HEK293 (cell line): ENCODE measurements around the gene GAK.

Source experiments
- CTCF ChIA-PET: fragments of 350-600 bp; formaldehyde crosslinking; extraction: SDS; loops from one replicate; lab custom pipeline; 2021; ENCODE audit warnings: antibody characterized with exemption; lab: Yijun Ruan, JAX
- POLR2A ChIA-PET: fragments of 300-600 bp; formaldehyde crosslinking; extraction: SDS; loops from one replicate; lab custom pipeline; 2020; ENCODE audit warnings: antibody characterized with exemption, inconsistent platforms; lab: Yijun Ruan, JAX
- H3K27ac ChIP-seq: fragments of 200-500 bp; sonication (Bioruptor generic); 2 replicates; pipeline ENCODE4 v1.5.1; 2014; ENCODE audit warnings: low read depth, low read length, control low read depth, inconsistent platforms; ENCODE audit errors: extremely low read depth
- H3K36me3 ChIP-seq, 2 experiments: fragments of 200-500 bp in 1 of 2; sonication (Bioruptor generic) in 1 of 2; 1 replicate in 1 of 2; 2 replicates in 1 of 2; pipeline ENCODE4 v1.5.1; 2014 to 2017; ENCODE audit warnings: inconsistent platforms in 2 of 2, low read length in 2 of 2; ENCODE audit not compliant: control insufficient read depth in 2 of 2, insufficient read depth in 1 of 2
- H3K4me1 ChIP-seq: fragments of 200-500 bp; sonication (Bioruptor generic); 2 replicates; pipeline ENCODE4 v1.5.1; 2014; ENCODE audit warnings: mild to moderate bottlenecking, low read length, inconsistent platforms; ENCODE audit not compliant: control insufficient read depth, insufficient read depth
- H3K4me3 ChIP-seq: 2 replicates; pipeline ENCODE4 v1.5.1; 2011; ENCODE audit warnings: low read depth, mild to moderate bottlenecking, control low read depth, low read length, moderate library complexity
- H3K9me3 ChIP-seq: fragments of 200-500 bp; sonication (Bioruptor generic); 2 replicates; pipeline ENCODE4 v1.5.1; 2014; ENCODE audit warnings: low read depth, low read length, inconsistent platforms; ENCODE audit not compliant: control insufficient read depth, insufficient read depth
- HOXA7 ChIP-seq: sonication (generic); formaldehyde crosslinking; IDR thresholded peaks from 2 replicates; pipeline ENCODE4 v1.8.1; 2022; ENCODE audit warnings: missing genetic modification reagents, borderline replicate concordance
- KLF7 ChIP-seq: fragments of 450-650 bp; formaldehyde crosslinking; IDR thresholded peaks from 2 replicates; pipeline ENCODE4 v1.5.1; 2016; ENCODE audit warnings: missing biosample characterization, missing genetic modification characterization, borderline replicate concordance
- MYNN ChIP-seq: fragments of 450-650 bp; formaldehyde crosslinking; IDR thresholded peaks from 2 replicates; pipeline ENCODE4 v1.5.1; 2016; ENCODE audit warnings: missing biosample characterization, missing genetic modification characterization, borderline replicate concordance
- SETDB1 ChIP-seq: IDR thresholded peaks from one replicate; pipeline ENCODE4 v1.6.1; 2017; ENCODE audit warnings: mild to moderate bottlenecking, low read length, moderate library complexity, mixed read lengths; ENCODE audit not compliant: insufficient read length
- ZBTB1 ChIP-seq: fragments of 450-650 bp; formaldehyde crosslinking; IDR thresholded peaks from 2 replicates; pipeline ENCODE4 v1.5.1; 2016; ENCODE audit warnings: missing biosample characterization, missing genetic modification characterization
- ZBTB48 ChIP-seq: fragments of 450-650 bp; formaldehyde crosslinking; IDR thresholded peaks from 2 replicates; pipeline ENCODE4 v1.5.1; 2016; ENCODE audit warnings: missing biosample characterization, missing genetic modification characterization
- ZNF211 ChIP-seq: fragments of 450-650 bp; formaldehyde crosslinking; IDR thresholded peaks from 2 replicates; pipeline ENCODE4 v1.5.1; 2016; ENCODE audit warnings: low read depth, missing biosample characterization, missing genetic modification characterization
- ZNF239 ChIP-seq: fragments of 450-650 bp; formaldehyde crosslinking; IDR thresholded peaks from 2 replicates; pipeline ENCODE4 v1.5.1; 2016; ENCODE audit warnings: missing biosample characterization, missing genetic modification characterization
- ZNF341 ChIP-seq: fragments of 450-650 bp; formaldehyde crosslinking; IDR thresholded peaks from 2 replicates; pipeline ENCODE4; 2016; ENCODE audit warnings: low read depth, missing biosample characterization, missing genetic modification characterization
- ZNF521 ChIP-seq: fragments of 450-650 bp; formaldehyde crosslinking; IDR thresholded peaks from 2 replicates; pipeline ENCODE4 v1.5.1; 2017; ENCODE audit warnings: missing biosample characterization, mild to moderate bottlenecking, missing genetic modification characterization
- ZNF555 ChIP-seq: fragments of 450-650 bp; formaldehyde crosslinking; conservative IDR thresholded peaks from 2 replicates; pipeline ENCODE4 v1.5.1; 2017; ENCODE audit warnings: missing biosample characterization, mild to moderate bottlenecking, missing genetic modification characterization, inconsistent platforms
- ZNF571 ChIP-seq: fragments of 450-650 bp; formaldehyde crosslinking; IDR thresholded peaks from 2 replicates; pipeline ENCODE4 v1.5.0; 2017; ENCODE audit warnings: missing biosample characterization, missing genetic modification characterization
- ZNF623 ChIP-seq: fragments of 450-650 bp; formaldehyde crosslinking; IDR thresholded peaks from 2 replicates; pipeline ENCODE4 v1.5.1; 2016; ENCODE audit warnings: missing biosample characterization, missing genetic modification characterization
- ZXDB ChIP-seq: fragments of 450-650 bp; formaldehyde crosslinking; IDR thresholded peaks from 2 replicates; pipeline ENCODE4 v1.5.1; 2016; ENCODE audit warnings: missing biosample characterization, missing genetic modification characterization
- TF ChIP-seq, protein P1 (sequence below): IDR thresholded peaks from 2 replicates; pipeline ENCODE4 v1.6.1; 2011; ENCODE audit warnings: mild to moderate bottlenecking, low read depth, low read length, borderline replicate concordance
- TF ChIP-seq, protein P2 (sequence below): fragments of 450-650 bp; formaldehyde crosslinking; IDR thresholded peaks from 2 replicates; pipeline ENCODE4 v1.5.1; 2016; ENCODE audit warnings: missing biosample characterization, missing genetic modification characterization, borderline replicate concordance
- TF ChIP-seq, protein P3 (sequence below): fragments of 450-650 bp; formaldehyde crosslinking; IDR thresholded peaks from 2 replicates; pipeline ENCODE4 v1.5.1; 2016; ENCODE audit warnings: missing biosample characterization, missing genetic modification characterization
- TF ChIP-seq, protein P4 (sequence below): fragments of 450-650 bp; formaldehyde crosslinking; IDR thresholded peaks from 2 replicates; pipeline ENCODE4 v1.5.1; 2016; ENCODE audit warnings: missing biosample characterization, missing genetic modification characterization
- TF ChIP-seq, protein P5 (sequence below): sonication (generic); formaldehyde crosslinking; IDR thresholded peaks from 2 replicates; pipeline ENCODE4 v1.8.1; 2022; ENCODE audit warnings: mild to moderate bottlenecking, moderate library complexity, missing genetic modification reagents

GAK gene

DNA sequence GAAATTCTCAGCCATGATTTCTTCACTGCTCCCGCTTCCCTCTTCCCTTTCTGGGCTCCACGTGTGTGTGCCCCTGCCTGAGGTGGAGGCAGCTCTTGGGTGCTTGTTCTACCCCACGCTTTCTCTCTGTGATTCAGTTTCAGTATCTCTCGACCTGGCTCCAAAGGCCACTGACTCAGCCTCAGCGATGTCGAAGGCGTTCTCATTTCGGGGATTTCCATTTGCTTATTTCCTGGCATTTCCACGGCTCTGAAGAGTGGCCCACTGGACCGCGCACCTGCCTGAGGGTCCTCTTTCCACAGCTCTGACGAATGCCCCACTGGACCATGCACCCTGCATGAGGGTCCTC lies 52.4 kb downstream of the GAK start:
- Histone ChIP-seq H3K4me1 (no peaks in the 10 kb centered on the region), H3K4me3 (no peak overlapping the region), H3K36me3 (peaks cover 0 to 90% of the 10 kb centered on the region in 2 experiments; a peak in 2 of 3 replicates), H3K9me3 (no peaks in the 10 kb centered on the region), H3K27ac (no peak overlapping the region)
- CTCF ChIA-PET: no interaction called here
- POLR2A ChIA-PET: no interaction called here
- TF ChIP-seq, protein P1, sequence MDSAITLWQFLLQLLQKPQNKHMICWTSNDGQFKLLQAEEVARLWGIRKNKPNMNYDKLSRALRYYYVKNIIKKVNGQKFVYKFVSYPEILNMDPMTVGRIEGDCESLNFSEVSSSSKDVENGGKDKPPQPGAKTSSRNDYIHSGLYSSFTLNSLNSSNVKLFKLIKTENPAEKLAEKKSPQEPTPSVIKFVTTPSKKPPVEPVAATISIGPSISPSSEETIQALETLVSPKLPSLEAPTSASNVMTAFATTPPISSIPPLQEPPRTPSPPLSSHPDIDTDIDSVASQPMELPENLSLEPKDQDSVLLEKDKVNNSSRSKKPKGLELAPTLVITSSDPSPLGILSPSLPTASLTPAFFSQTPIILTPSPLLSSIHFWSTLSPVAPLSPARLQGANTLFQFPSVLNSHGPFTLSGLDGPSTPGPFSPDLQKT: no peak
- no peak for TF ChIP-seq HOXA7
- TF ChIP-seq ZNF211 (tag by site-specific recombination): no peak
- TF ChIP-seq MYNN (tag by site-specific recombination): no peak
- no peak for TF ChIP-seq KLF7 (tag by site-specific recombination)
- no peak for TF ChIP-seq ZNF341 (tag by site-specific recombination)
- TF ChIP-seq, protein P2, sequence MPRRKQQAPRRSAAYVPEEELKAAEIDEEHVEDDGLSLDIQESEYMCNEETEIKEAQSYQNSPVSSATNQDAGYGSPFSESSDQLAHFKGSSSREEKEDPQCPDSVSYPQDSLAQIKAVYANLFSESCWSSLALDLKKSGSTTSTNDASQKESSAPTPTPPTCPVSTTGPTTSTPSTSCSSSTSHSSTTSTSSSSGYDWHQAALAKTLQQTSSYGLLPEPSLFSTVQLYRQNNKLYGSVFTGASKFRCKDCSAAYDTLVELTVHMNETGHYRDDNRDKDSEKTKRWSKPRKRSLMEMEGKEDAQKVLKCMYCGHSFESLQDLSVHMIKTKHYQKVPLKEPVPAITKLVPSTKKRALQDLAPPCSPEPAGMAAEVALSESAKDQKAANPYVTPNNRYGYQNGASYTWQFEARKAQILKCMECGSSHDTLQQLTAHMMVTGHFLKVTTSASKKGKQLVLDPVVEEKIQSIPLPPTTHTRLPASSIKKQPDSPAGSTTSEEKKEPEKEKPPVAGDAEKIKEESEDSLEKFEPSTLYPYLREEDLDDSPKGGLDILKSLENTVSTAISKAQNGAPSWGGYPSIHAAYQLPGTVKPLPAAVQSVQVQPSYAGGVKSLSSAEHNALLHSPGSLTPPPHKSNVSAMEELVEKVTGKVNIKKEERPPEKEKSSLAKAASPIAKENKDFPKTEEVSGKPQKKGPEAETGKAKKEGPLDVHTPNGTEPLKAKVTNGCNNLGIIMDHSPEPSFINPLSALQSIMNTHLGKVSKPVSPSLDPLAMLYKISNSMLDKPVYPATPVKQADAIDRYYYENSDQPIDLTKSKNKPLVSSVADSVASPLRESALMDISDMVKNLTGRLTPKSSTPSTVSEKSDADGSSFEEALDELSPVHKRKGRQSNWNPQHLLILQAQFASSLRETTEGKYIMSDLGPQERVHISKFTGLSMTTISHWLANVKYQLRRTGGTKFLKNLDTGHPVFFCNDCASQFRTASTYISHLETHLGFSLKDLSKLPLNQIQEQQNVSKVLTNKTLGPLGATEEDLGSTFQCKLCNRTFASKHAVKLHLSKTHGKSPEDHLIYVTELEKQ (tag by site-specific recombination): no peak
- no peak for TF ChIP-seq ZBTB48
- TF ChIP-seq, protein P3, sequence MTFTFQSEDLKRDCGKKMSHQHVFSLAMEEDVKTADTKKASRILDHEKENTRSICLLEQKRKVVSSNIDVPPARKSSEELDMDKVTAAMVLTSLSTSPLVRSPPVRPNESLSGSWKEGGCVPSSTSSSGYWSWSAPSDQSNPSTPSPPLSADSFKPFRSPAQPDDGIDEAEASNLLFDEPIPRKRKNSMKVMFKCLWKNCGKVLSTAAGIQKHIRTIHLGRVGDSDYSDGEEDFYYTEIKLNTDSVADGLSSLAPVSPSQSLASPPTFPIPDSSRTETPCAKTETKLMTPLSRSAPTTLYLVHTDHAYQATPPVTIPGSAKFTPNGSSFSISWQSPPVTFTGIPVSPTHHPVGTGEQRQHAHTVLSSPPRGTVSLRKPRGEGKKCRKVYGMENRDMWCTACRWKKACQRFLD (tag by site-specific recombination): no peak
- no peak for TF ChIP-seq SETDB1
- TF ChIP-seq, protein P4, sequence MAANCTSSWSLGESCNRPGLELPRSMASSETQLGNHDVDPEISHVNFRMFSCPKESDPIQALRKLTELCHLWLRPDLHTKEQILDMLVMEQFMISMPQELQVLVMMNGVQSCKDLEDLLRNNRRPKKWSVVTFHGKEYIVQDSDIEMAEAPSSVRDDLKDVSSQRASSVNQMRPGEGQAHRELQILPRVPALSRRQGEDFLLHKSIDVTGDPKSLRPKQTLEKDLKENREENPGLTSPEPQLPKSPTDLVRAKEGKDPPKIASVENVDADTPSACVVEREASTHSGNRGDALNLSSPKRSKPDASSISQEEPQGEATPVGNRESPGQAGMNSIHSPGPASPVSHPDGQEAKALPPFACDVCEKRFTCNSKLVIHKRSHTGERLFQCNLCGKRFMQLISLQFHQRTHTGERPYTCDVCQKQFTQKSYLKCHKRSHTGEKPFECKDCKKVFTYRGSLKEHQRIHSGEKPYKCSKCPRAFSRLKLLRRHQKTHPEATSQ (tag by site-specific recombination): no peak
- no peak for TF ChIP-seq ZBTB1 (tag by site-specific recombination)
- TF ChIP-seq ZNF555: no peak
- TF ChIP-seq ZNF521 (tag by site-specific recombination): no peak
- TF ChIP-seq ZNF571 (tag by site-specific recombination): no peak
- TF ChIP-seq ZXDB (tag by site-specific recombination): no peak
- TF ChIP-seq, protein P5, sequence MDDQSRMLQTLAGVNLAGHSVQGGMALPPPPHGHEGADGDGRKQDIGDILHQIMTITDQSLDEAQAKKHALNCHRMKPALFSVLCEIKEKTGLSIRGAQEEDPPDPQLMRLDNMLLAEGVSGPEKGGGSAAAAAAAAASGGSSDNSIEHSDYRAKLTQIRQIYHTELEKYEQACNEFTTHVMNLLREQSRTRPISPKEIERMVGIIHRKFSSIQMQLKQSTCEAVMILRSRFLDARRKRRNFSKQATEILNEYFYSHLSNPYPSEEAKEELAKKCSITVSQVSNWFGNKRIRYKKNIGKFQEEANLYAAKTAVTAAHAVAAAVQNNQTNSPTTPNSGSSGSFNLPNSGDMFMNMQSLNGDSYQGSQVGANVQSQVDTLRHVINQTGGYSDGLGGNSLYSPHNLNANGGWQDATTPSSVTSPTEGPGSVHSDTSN (CRISPR knock-in tag): no peak
- TF ChIP-seq ZNF239 (tag by site-specific recombination): no peak
- no peak for TF ChIP-seq ZNF623
